DOHH2 (cell line): ENCODE measurements around the gene HTRA3.

Experiments
- H3F3A ChIP-seq: fragments of 200-600 bp; sonication (generic), shearing (Covaris generic); 2 replicates; pipeline ENCODE4 v1.6.0; 2016; ENCODE audit warnings: antibody characterized with exemption, mild to moderate bottlenecking; ENCODE audit not compliant: control insufficient read depth, insufficient read depth
- H3K27ac ChIP-seq: fragments of 200-600 bp; sonication (generic); 2 replicates; pipeline ENCODE4 v1.5.1; 2014; ENCODE audit warnings: low read depth, mild to moderate bottlenecking, low read length, moderate library complexity
- H3K27me3 ChIP-seq: fragments of 200-600 bp; sonication (generic); 2 replicates; pipeline ENCODE4 v1.6.1; 2014; ENCODE audit warnings: mild to moderate bottlenecking, low read length, mixed read lengths; ENCODE audit not compliant: control insufficient read depth
- H3K36me3 ChIP-seq: fragments of 200-600 bp; sonication (generic); 2 replicates; pipeline ENCODE4 v1.6.1; 2014; ENCODE audit warnings: mild to moderate bottlenecking, low read length, moderate library complexity, mixed read lengths; ENCODE audit not compliant: control insufficient read depth
- H3K4me1 ChIP-seq: fragments of 200-600 bp; sonication (generic); 2 replicates; pipeline ENCODE4 v1.6.1; 2014; ENCODE audit warnings: mild to moderate bottlenecking, low read length, mixed read lengths; ENCODE audit not compliant: control insufficient read depth
- H3K4me2 ChIP-seq: fragments of 200-600 bp; sonication (generic); 2 replicates; pipeline ENCODE4 v1.6.0; 2014; ENCODE audit warnings: mild to moderate bottlenecking, low read length, moderate library complexity
- H3K4me3 ChIP-seq: fragments of 200-600 bp; sonication (generic); 2 replicates; pipeline ENCODE4 v1.5.1; 2014; ENCODE audit warnings: mild to moderate bottlenecking, low read length, mixed read lengths
- H3K79me2 ChIP-seq: fragments of 200-600 bp; sonication (generic); 2 replicates; pipeline ENCODE4 v1.6.1; 2014; ENCODE audit warnings: mild to moderate bottlenecking, low read length, mixed read lengths; ENCODE audit not compliant: control insufficient read depth
- H3K9me2 ChIP-seq: fragments of 200-600 bp; sonication (generic); replicated peaks from 2 replicates; pipeline ENCODE4 v1.6.1; 2014; ENCODE audit warnings: mild to moderate bottlenecking, low read length, mixed read lengths; ENCODE audit not compliant: control insufficient read depth
- H3K9me3 ChIP-seq: fragments of 200-600 bp; sonication (generic); 2 replicates; pipeline ENCODE4 v1.6.1; 2014; ENCODE audit warnings: antibody characterized with exemption, low read length, mixed read lengths; ENCODE audit not compliant: control insufficient read depth, insufficient read depth
- H4K20me1 ChIP-seq: fragments of 200-600 bp; sonication (generic); 2 replicates; pipeline ENCODE4 v1.6.0; 2014; ENCODE audit warnings: low read depth, mild to moderate bottlenecking, antibody characterized with exemption, low read length, moderate library complexity; ENCODE audit not compliant: control insufficient read depth, insufficient read depth
- CTCF ChIP-seq: fragments of 200-600 bp; sonication (generic); IDR thresholded peaks from one replicate; pipeline ENCODE4 v1.5.1; 2014; ENCODE audit warnings: antibody characterized with exemption, mild to moderate bottlenecking, low read depth, low read length; ENCODE audit not compliant: poor library complexity, severe bottlenecking
- EZH2phosphoT487 ChIP-seq: fragments of 200-600 bp; sonication (generic); IDR thresholded peaks from 2 replicates; pipeline ENCODE4 v1.6.1; 2017; ENCODE audit warnings: borderline replicate concordance, mild to moderate bottlenecking, antibody characterized with exemption, low read length, moderate library complexity, mixed read lengths

HTRA3 gene

DNA sequence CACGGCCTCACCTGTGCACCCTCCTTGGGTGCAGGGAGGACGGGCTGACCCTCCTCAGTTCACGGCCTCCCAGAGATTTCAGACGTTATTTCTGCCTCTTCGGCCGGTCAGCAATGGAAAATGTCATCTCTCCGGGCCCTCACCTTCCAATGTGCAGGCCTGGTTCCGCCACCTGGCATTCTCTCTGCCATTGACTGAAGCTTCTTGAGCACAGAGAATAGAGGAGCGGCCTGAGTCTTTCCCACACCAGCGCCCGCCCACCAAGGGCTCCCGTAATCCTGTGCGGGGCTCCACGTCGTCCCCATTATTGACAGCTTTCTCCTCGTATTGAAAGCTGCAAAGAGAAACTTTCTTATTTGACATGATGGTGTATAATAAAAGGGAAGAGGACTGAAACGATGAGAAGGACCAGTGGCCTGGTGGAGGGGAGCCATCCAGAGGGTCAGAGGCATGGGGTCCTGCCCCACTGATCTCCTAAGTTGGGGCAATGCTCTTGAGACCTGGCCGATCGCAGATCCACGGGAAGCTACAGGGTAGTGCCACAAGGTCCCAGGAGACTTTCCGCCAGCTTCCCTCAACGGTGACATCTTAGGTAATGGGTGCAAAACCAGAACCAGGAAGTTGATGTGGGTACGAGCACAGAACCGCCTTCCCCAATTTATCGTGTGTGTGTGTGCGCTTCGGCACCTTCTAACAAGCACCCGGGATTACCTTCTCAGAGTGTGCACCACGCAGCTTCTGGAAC lies 20.6 kb downstream of the HTRA3 start:
- Histone ChIP-seq H3K4me1 (peaks cover 4% of the 10 kb centered on the region; the same call in 1 of the 2 replicates), H3K36me3 (no peaks in the 10 kb centered on the region), H3K9me2 (no peaks in the 10 kb centered on the region), H4K20me1 (no peaks in the 10 kb centered on the region), H3K9me3 (no peaks in the 10 kb centered on the region), H3K4me3 (no peak overlapping the region), H3K4me2 (no peak overlapping the region), H3K27ac (no peak overlapping the region), H3K79me2 (no peaks in the 10 kb centered on the region), H3K27me3 (no peaks in the 10 kb centered on the region), H3F3A (no peaks in the 10 kb centered on the region)
- TF ChIP-seq CTCF = no peak
- no peak for TF ChIP-seq EZH2phosphoT487

GRCh38 chr4:8290701-8290970 lies 21.1 kb downstream of the HTRA3 start:
- no peaks in the 10 kb centered on the region for H3F3A ChIP-seq
- no peaks in the 10 kb centered on the region for H3K79me2 ChIP-seq
- no peaks in the 10 kb centered on the region for H3K9me2 ChIP-seq
- H3K36me3 ChIP-seq = no peaks in the 10 kb centered on the region
- no peak overlapping the region for H3K4me3 ChIP-seq
- no peaks in the 10 kb centered on the region for H3K27me3 ChIP-seq
- H3K4me2 ChIP-seq = no peak overlapping the region
- H3K9me3 ChIP-seq = no peaks in the 10 kb centered on the region
- H3K27ac ChIP-seq = no peak overlapping the region
- no peaks in the 10 kb centered on the region for H4K20me1 ChIP-seq
- TF ChIP-seq EZH2phosphoT487 (no peak), CTCF (no peak)
- H3K4me1 ChIP-seq = peaks cover 4% of the 10 kb centered on the region; the same call in 1 of the 2 replicates

DNA sequence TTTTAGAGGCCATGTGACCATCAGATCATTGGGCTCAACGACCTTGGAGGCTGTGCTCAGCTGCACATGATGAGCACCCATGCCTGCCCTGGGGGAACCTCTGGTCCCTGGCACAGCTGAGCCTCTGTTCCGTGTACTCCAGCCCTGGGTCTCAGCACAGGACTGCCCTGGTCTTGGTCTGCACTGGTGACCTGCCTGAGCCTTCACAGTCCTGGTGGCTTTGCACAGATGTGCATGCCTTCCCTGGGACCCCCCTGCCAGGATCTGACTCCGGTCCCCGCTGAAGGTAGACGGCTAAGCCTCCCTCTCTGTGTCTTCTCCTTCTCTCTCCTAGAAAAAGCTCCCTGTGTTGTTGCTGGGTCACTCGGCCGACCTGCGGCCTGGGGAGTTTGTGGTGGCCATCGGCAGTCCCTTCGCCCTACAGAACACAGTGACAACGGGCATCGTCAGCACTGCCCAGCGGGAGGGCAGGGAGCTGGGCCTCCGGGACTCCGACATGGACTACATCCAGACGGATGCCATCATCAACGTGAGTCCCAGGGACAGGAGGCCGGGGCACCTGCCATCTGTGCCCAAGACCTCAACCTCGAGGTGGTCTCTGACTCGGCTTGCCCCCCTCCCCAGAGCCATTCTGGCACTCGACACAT lies 21.6 kb downstream of the HTRA3 start:
- no peaks in the 10 kb centered on the region for H3K79me2 ChIP-seq
- H3K4me1 ChIP-seq = peaks cover 4% of the 10 kb centered on the region; the same call in 1 of the 2 replicates
- no peaks in the 10 kb centered on the region for H3K27me3 ChIP-seq
- no peak overlapping the region for H3K4me3 ChIP-seq
- H3F3A ChIP-seq = no peaks in the 10 kb centered on the region
- H3K9me3 ChIP-seq = no peaks in the 10 kb centered on the region
- no peak overlapping the region for H3K27ac ChIP-seq
- H3K4me2 ChIP-seq = no peak overlapping the region
- no peaks in the 10 kb centered on the region for H3K36me3 ChIP-seq
- no peaks in the 10 kb centered on the region for H3K9me2 ChIP-seq
- no peak for TF ChIP-seq EZH2phosphoT487
- no peak for TF ChIP-seq CTCF
- H4K20me1 ChIP-seq = no peaks in the 10 kb centered on the region
